T-helper 1 cell (primary cell): ENCODE measurements around the gene GCAT.

Experiments used
- DNase-seq, 5 donors: peaks; one replicate each; pipeline ENCODE4 v3.0.0-alpha.2; 2012 to 2020

GCAT gene

DNA sequence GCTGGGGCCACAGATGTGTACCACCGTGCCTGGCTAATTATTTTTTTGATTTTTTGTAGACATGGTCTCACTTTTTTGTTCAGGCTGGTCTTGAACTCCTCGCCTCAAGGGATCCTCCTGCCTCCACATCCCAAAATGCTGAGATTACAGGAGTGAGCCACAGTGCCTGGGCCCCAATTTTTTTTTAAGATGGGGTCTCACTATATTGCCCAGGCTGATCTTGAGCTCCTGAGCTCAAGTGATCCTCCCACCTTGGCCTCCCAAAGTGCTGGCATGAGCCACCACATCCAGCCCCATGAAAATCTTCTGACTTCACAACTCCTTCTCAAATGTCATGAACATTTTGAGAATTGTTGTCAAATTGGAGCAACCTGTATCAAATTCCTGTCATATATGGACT lies 38.7 kb downstream of the GCAT start:
- no peak for DNase-seq

DNA sequence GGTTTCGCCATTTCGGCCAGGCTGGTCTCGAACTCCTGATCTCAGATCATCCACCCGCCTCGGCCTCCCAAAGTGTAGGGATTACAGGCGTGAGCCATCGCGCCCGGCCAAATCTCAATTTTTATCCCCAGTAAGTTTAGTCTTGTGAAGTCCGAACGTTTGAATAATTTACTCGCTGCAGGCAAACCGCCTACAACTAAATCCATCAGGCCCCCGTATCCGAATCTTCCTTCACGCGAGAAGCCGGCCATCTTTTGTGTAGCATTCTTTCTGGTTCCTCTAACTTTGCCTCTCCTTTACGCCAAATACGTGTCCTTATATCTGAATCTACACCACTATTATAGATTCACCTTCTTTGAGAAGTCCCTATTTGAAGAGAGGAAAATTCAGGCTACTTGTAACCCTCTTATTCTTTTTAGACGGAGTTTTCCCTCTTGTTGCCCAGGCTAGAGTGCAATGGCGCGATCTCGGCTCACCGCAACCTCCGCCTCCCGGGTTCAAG lies 40.9 kb downstream of the GCAT start:
- DNase-seq, result peak in 1 of 5 donors; percentile 27

DNA sequence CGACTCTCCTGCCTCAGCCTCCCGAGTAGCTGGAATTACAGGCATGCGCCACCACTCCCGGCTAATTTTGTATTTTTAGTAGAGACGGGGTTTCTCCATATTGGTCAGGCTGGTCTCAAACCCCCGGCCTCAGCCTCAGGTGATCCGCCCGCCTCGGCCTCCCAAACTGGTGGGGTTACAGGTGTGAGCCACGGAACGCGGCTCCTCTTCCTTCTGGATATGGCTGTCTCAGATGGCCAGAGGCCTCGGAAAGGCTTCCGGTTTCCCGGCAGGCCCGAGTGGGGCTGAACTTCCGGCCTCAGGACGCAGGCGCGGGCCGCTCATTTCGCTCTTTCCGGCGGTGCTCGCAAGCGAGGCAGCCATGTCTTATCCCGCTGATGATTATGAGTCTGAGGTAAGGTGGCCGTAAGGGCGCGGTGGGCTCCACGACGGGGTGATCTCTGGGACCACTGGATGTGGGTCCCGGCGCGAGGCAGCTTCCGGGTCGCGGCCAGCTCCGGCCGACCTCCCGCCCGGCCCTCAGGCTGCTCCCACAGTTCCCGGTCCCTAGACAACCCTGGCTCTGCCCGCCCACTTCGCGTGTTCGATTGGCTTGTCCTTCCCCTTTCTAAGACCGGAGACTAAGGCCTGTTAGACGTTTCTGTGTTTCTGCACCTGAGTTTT lies 41.5 kb downstream of the GCAT start, which contains the start of gene EIF3L:
Gene EIF3L (plus strand): TSS at position 331 of the 663 bp plus-strand sequence. CDS start 31 bp downstream, at position 362.
- DNase-seq, result peak; percentile 77 to 88 (median 82)

DNA sequence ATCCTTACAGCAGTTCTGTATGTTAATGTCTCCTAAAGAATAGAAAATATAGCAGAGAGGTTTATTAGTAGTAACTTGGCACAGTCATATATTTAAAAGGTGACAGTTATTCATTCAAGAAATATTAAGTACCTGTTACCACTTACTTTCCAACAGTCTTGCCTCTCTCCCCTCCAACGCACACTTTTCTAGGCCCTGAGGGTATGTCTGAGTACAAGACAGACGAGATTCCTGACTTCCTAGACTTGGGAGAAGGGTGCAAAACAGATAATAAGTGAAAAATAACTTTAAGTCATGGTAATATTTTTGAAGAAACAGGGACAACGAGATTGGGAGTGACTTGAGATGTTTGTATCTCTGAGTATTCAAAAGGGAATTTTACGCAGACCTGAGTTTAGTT lies 43.1 kb downstream of the GCAT start:
- no peak for DNase-seq

DNA sequence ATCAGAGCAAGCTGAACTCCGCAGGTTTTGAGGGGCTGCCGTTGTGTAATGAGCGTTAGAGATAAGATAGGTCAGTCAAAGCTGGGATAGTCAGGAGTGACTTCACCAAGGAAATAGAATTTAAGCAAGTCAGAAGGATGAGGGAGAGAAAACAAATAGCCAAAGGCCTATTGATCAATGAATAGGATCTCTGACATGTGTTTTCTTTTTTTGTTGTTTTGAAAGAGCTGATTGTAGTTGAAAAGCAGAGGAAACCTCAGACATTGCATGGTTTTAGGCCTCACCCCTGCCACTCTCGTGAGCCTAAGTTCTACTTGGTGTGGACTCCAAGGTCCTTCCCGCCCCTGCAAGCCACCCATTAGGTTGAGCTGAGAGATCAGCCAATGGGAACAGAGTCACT lies 44.7 kb downstream of the GCAT start:
- DNase-seq, result no peak

DNA sequence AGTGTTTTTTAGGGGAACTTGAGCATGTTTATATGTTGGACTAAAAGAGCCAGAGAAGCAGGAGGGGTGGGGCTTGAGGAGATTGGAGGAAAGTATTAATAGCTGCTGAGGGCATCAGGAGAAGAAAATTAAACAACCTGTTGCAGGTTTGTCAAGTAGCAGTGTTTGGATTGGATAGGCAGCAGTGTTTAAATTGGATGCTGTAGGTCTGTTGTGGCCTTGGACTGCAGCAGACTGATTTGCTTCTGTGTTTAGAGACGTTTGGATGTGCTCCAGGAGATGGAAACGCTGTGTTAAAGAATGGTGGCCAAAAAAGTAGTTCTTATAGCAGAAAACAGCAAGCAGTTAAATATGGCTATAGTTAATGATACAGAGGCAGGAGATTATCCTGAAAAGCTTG lies 47.2 kb downstream of the GCAT start:
- DNase-seq, result no peak

DNA sequence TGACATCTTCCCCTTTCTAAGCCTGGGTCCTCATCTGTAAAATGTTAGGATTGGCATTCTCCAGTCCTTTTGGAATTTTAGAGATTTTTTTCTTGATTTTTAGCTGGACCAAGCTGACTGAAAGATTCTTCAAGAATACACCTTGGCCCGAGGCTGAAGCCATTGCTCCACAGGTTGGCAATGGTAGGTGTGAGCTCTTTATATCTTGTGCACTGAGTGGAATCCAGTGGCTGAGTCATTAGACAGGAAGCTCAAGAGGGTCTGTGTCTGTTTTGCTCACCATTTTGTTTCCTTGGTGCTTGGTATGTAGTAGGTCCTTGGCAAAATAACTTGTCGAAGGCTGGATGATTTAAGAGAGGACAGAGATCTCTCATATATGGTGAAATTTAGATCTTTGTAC lies 47.7 kb downstream of the GCAT start:
- DNase-seq, result no peak

DNA sequence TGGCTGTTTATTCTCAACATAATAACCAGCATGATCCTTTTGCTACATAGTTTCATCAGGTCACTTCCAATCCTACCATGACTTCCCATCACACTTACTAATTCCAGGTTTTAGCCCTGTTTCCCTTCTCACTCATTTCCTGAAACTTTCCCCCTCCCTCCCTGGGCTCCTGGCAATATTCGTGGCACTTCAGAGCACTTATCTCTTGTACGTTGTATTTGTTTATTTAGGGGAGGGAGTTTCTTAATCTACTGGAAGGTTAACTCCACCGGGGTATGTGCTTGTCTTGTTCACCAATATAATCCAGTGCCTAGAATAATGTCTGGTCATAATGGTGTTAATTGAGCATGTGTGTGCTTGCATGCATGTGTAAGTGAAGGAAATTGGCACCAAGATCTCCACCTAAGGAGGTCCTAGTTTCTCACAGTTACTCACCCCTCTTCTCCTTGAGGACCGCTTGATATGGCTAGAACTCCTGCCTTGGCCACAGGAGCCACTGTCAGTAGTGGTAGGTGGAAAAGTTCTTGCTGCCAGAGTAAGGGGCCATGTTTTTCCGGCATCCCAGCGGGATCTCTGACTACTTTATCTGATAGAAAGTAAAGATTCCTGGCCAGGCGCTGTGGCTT lies 53.2 kb downstream of the GCAT start:
- DNase-seq, result no peak

DNA sequence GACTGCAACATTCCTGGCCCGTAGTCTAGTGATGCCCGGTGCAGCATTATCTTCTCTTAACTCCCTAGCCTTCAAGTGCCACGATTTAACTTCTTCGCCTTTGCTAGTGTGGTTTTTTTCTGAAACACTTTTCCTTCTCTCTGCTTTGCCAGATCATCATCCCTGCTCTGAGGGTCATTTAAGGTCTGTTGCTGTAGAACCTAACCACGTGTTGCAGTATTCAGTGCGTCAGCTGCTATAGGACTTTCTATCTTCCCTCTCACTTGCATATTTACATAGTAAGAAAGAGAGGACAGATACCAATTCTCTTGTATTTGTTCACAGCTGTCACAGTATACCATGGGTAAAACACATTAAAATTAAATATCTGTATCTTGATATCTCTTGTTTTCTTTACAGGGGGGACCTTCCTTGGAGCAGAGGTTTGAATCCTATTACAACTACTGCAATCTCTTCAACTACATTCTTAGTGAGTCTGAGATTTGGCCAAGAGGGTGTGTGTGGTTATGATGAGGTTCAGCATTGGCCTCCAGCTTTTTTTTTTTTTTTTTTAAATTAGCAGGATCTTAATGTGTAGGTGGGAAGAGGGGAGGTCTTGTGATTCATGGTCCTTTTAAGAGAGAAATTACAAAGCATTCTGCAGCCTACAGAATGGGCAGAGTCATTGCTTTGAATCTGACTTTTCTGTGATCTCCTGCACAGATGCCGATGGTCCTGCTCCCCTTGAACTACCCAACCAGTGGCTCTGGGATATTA lies 55.0 kb downstream of the GCAT start:
- DNase-seq, result no peak

DNA sequence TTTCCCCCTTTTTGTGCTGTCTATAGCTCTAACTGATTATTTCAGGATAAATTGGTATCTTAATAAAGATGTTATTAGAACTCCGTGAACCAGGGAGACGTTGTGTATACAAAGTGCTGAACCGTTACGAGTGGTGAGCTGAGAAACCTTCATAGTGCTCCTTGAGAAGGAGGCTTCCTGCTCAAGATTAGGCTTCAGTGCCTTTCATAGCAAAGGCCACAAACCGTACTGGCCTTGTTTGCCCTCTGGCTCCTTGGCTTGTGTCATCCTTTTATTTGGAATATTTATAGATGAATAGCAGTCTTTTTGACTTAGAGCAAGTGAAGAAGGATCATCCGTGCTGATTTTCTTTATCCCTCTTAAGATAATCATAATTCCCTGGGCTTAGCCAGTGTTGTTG lies 57.8 kb downstream of the GCAT start:
- no peak for DNase-seq
